HCT116 (cell line): ENCODE results near the gene GSTK1.

Source experiments
- POLR2A ChIP-seq: IDR thresholded peaks from 2 replicates; pipeline ENCODE4 v1.7.0; 2011; ENCODE audit warnings: borderline replicate concordance; ENCODE audit not compliant: insufficient read depth, insufficient read length; ENCODE audit errors: extremely low read depth
- POLR2AphosphoS5 ChIP-seq: IDR thresholded peaks from 2 replicates; pipeline ENCODE4 v1.6.1; 2011; ENCODE audit warnings: mild to moderate bottlenecking, low read depth, low read length, moderate library complexity
- RAD21 ChIP-seq: IDR thresholded peaks from 2 replicates; pipeline ENCODE4 v1.6.1; 2012; ENCODE audit warnings: low read depth, mild to moderate bottlenecking
- YY1 ChIP-seq: IDR thresholded peaks from 2 replicates; pipeline ENCODE4 v1.6.1; 2011; ENCODE audit warnings: low read length, low read depth, moderate library complexity, mild to moderate bottlenecking; ENCODE audit not compliant: insufficient replicate concordance; ENCODE audit errors: extremely low read depth
- TF ChIP-seq, protein P1 (sequence below): IDR thresholded peaks from 2 replicates; pipeline ENCODE4 v1.6.1; 2012
- TF ChIP-seq, protein P2 (sequence below), 3 experiments: fragments of 200-600 bp in 1 of 3; sonication (generic) in 1 of 3; IDR thresholded peaks in 2 of 3; conservative IDR thresholded peaks in 1 of 3; 2 replicates each; pipeline ENCODE4 v1.5.1; 2012 to 2017; ENCODE audit warnings: low read depth in 2 of 3, low read length in 2 of 3, antibody characterized with exemption in 1 of 3, borderline replicate concordance in 1 of 3, control low read depth in 1 of 3, mild to moderate bottlenecking in 1 of 3, mixed read lengths in 1 of 3, mixed run types in 1 of 3, moderate library complexity in 1 of 3; ENCODE audit not compliant: insufficient read depth in 1 of 3

DNA sequence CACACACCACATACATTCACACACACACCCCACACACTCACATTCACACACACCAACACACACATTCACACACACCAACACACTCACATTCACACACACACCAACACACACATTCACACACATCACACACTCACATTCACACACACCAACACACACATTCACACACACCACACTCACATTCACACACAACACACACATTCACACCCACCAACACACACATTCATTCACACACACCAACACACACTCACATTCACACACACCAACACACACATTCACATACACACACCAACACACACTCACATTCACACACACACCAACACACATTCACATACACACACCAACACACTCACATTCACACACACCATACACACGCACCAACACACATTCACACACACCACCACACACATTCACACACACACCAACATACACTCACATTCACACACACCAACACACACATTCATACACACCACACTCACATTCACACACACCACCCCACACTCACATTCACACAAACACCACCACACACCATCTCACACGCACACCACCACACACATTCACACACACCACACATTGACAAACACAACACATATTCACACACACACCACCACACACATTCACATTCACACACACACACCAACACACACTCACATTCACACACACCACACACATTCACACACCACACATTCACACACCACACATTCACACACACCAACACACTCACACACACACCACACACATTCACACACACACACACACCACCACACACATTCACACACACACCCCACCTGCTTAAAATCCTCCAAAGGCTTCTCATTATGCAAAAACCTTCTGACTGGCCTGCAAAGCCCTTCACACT is 32.4 kb upstream of the GSTK1 start:
- TF ChIP-seq, protein P1, sequence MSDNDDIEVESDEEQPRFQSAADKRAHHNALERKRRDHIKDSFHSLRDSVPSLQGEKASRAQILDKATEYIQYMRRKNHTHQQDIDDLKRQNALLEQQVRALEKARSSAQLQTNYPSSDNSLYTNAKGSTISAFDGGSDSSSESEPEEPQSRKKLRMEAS = no peak
- TF ChIP-seq, protein P2, sequence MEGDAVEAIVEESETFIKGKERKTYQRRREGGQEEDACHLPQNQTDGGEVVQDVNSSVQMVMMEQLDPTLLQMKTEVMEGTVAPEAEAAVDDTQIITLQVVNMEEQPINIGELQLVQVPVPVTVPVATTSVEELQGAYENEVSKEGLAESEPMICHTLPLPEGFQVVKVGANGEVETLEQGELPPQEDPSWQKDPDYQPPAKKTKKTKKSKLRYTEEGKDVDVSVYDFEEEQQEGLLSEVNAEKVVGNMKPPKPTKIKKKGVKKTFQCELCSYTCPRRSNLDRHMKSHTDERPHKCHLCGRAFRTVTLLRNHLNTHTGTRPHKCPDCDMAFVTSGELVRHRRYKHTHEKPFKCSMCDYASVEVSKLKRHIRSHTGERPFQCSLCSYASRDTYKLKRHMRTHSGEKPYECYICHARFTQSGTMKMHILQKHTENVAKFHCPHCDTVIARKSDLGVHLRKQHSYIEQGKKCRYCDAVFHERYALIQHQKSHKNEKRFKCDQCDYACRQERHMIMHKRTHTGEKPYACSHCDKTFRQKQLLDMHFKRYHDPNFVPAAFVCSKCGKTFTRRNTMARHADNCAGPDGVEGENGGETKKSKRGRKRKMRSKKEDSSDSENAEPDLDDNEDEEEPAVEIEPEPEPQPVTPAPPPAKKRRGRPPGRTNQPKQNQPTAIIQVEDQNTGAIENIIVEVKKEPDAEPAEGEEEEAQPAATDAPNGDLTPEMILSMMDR (IDR thresholded peaks at IDR 0.05 in 2 of 3, conservative IDR thresholded peaks at IDR 0.05 in 1 of 3; ENCODE audit: borderline replicate concordance in 1 of 3, insufficient read depth in 1 of 3, low read depth in 2 of 3, low read length in 2 of 3) = no peak
- no peak for TF ChIP-seq POLR2AphosphoS5
- no peak for TF ChIP-seq POLR2A
- TF ChIP-seq RAD21 = no peak
- no peak for TF ChIP-seq YY1
